Skeletal muscle tissue (tissue), 4 donors: ENCODE measurements around the gene SLC2A10. TPM values are rescaled to one million over a fixed set of nuclear protein-coding genes. Genes with fewer than 3 reads are reported as not detected.

Experiments used
- H3K27ac ChIP-seq: one replicate; pipeline ENCODE4 v1.7.0; 2013; ENCODE audit warnings: mild to moderate bottlenecking, low read depth, low read length, inconsistent platforms
- H3K27me3 ChIP-seq, 3 donors: one replicate each; pipeline ENCODE4 v1.7.0; 2013; ENCODE audit warnings: low read length in 3 of 3; ENCODE audit not compliant: control insufficient read depth in 3 of 3, insufficient read depth in 3 of 3
- H3K36me3 ChIP-seq, 3 donors: one replicate each; pipeline ENCODE4 v1.7.0; 2013; ENCODE audit warnings: low read length in 3 of 3; ENCODE audit not compliant: control insufficient read depth in 3 of 3, insufficient read depth in 3 of 3
- H3K4me1 ChIP-seq, 3 donors: one replicate each; pipeline ENCODE4 v1.7.0; 2013; ENCODE audit warnings: low read length in 3 of 3, mild to moderate bottlenecking in 3 of 3; ENCODE audit not compliant: control insufficient read depth in 3 of 3, insufficient read depth in 3 of 3
- H3K4me3 ChIP-seq, 3 donors: one replicate each; pipeline ENCODE4 v1.7.0; 2013; ENCODE audit warnings: low read length in 3 of 3
- H3K9ac ChIP-seq, 3 donors: one replicate each; pipeline ENCODE4 v1.7.0; 2013; ENCODE audit warnings: low read length in 3 of 3, mild to moderate bottlenecking in 3 of 3, moderate library complexity in 2 of 3, low read depth in 1 of 3
- H3K9me3 ChIP-seq, 3 donors: one replicate each; pipeline ENCODE4 v1.7.0; 2013; ENCODE audit warnings: low read length in 3 of 3; ENCODE audit not compliant: control insufficient read depth in 3 of 3
- total RNA-seq: library from RNA; depleted of rRNA; stranded (reverse); fragments of >200 nt; gene quantifications from one replicate; pipeline ENCODE4 v1.2.3, GENCODE V29; 2014
- donor health status: Osteomylitis.

The SLC2A10 gene
- total RNA-seq, 1 donor from 2014 or later = 24.0 TPM

DNA sequence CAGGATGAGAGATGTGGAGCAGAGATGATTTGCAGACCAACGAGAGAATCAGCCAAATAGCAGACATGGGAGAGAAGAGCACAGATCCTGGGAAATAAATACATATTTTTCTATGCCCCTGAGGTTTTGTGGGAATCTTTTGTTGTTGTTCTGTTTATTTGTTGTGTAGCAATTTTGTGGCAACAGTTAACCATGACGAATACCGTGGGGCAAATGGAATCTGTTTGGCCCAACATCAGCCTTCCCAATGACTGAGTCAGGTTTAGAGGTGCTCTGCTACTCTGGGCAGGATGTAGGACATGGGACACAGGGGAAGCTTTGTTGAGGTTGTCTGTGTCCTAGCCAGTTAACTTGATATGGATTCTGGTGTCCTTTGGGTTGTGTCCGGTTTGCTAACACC, 7.9 kb upstream of the SLC2A10 start:
- H3K9me3 ChIP-seq = no peaks in the 10 kb centered on the region
- H3K27ac ChIP-seq = no peak overlapping the region
- no peaks in the 10 kb centered on the region for H3K4me1 ChIP-seq
- peaks cover 8 to 19% (median 12%) of the 10 kb centered on the region in 3 donors for H3K27me3 ChIP-seq
- H3K9ac ChIP-seq = no peak overlapping the region
- H3K4me3 ChIP-seq = no peak overlapping the region
- H3K36me3 ChIP-seq = no peaks in the 10 kb centered on the region

DNA sequence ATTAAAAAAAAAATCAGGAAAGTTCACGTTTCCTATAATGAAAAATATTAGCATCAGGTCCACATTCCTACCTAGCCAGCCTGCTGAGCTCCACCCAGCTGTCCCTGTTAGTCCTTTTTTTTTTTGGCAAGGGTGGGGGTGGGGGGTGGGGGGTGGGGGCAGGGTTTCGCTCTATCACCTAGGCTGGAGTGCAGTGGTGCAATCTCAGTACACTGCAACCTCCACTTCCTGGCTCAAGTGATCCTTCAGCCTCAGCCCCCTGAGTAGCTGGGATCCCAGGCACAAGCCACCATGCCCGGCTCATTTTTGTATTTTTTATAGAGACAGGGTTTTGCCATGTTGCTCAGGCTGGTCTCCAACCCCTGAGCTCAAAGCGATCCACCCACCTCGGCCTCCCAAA, 7.5 kb upstream of the SLC2A10 start:
- Histone ChIP-seq H3K9ac (no peak overlapping the region), H3K27me3 (peaks cover 8 to 16% (median 12%) of the 10 kb centered on the region in 3 donors), H3K36me3 (no peaks in the 10 kb centered on the region), H3K4me3 (no peak overlapping the region), H3K9me3 (no peaks in the 10 kb centered on the region), H3K4me1 (no peaks in the 10 kb centered on the region), H3K27ac (no peak overlapping the region)

DNA sequence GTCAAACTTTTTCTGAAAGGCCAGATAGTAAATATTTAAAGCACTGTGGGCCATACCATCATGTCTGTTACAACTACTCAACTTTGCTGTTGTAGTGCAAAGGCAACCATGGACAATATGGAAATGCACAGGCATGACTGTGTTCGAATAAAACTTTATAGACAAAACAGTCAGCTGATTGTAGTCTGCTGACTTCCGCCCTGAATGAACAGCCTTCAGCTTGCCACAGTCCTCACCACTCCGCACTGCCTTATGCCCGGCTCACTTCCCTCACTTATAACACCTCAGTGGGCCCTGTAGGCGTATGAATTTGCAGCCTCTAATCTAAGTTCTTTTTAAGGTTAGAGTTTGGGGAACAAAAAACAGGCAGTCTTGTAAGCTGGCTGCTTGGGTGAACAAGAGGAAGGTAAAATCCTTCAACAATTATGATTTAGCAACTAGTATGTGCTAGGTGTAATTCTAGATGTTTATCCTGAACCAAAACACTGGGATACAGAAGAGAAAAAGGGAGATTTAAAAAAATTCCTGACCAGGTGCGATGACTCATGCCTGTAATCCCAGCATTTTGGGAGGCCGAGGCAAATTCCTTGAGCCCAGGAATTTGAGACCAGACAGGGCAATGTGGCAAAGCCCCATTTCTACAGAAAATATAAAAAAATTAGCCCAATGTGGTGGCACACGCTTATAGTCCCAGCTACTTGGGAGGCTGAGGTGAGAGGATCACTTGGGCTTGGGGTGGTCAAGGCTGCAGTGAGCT, 6.8 kb upstream of the SLC2A10 start:
- H3K9me3 ChIP-seq = no peaks in the 10 kb centered on the region

DNA sequence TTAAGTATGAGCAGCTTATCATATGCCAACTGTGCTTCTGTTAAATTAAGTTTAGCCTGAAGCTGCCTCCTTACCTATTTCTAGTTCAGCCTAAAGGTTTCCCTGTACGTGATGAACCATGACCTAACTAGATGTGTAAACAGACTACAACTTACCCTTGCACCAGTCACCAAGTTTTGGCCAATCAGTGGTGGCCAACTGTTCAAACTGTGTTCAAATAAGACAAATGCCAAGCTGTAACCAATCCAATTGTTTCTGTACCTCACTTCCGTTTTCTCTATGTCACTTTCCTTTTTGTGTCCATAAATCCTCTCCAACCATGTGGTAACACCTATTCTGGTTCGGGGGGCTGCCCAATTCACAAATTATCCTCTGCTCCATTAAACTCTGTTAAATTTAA, 6.0 kb upstream of the SLC2A10 start:
- Histone ChIP-seq H3K27me3 (peaks cover 12 to 18% (median 14%) of the 10 kb centered on the region in 3 donors), H3K9me3 (no peaks in the 10 kb centered on the region), H3K4me3 (no peak overlapping the region), H3K36me3 (no peaks in the 10 kb centered on the region), H3K4me1 (no peaks in the 10 kb centered on the region), H3K27ac (no peak overlapping the region), H3K9ac (no peak overlapping the region)

More for the DNA sequence above, 6.8 kb upstream of the SLC2A10 start:
- Histone ChIP-seq H3K27me3 (peaks cover 8 to 14% (median 12%) of the 10 kb centered on the region in 3 donors), H3K9ac (no peak overlapping the region), H3K36me3 (no peaks in the 10 kb centered on the region), H3K4me3 (no peak overlapping the region), H3K27ac (no peak overlapping the region), H3K4me1 (no peaks in the 10 kb centered on the region)

DNA sequence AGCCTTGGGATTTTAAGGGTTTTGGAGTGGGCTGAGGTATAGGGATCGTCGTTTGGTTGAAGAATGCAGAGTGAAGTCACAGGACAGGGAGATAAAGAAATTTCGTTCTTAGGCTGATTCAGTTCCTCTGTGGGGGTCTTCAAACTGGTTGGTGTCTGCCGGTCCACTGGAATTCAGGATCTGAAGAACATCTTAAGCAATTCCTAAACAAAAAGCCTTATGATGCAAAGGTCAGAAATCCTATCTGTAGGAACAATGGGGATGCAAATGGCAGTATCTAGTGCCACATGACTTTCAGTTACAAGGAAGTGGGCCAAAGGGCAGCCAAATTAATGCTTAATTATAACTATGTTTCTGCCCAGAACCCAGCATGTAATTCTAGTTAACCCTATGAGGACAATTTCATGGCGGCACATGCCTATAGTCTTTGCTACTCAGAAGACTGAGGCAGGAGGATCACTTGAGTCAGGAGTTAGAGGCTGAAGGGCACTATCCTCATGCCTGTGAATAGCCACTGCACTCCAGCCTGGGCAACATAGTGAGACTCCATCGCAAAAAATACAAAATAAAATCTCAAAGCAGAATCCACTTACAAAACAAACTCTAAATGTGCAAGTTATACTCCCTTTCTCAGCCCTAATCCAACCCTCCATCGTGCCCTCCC, 4.6 kb upstream of the SLC2A10 start:
- H3K9ac ChIP-seq = no peak overlapping the region

DNA sequence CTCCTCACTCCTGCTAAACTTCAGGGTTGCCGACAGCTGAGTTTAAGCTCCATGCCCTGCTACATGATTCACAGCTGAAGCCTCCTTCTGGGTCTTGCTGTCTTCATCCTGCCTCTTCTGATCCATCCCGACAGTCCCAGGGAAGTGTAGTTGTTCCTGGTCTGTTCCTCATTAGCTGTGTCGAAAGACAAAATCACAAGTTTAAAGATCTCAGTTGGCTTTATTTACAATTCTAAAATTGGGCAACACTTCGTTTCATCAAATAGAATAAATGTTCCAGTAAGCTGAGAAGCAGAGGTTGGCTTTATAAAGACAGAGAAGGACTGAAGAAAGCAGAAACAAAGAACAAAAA, 4.1 kb upstream of the SLC2A10 start:
- H3K36me3 ChIP-seq = no peaks in the 10 kb centered on the region
- no peak overlapping the region for H3K4me3 ChIP-seq
- peaks cover 0 to 6% (median 5%) of the 10 kb centered on the region in 3 donors for H3K4me1 ChIP-seq
- no peak overlapping the region for H3K9ac ChIP-seq
- H3K9me3 ChIP-seq = no peaks in the 10 kb centered on the region
- H3K27ac ChIP-seq = no peak overlapping the region
- peaks cover 12 to 22% (median 18%) of the 10 kb centered on the region in 3 donors for H3K27me3 ChIP-seq

More for the DNA sequence above, 4.6 kb upstream of the SLC2A10 start:
- no peaks in the 10 kb centered on the region for H3K36me3 ChIP-seq
- no peak overlapping the region for H3K27ac ChIP-seq
- no peak overlapping the region for H3K4me3 ChIP-seq
- peaks cover 0 to 3% (median under 1%) of the 10 kb centered on the region in 3 donors for H3K4me1 ChIP-seq
- no peaks in the 10 kb centered on the region for H3K9me3 ChIP-seq
- H3K27me3 ChIP-seq = peaks cover 12 to 17% (median 17%) of the 10 kb centered on the region in 3 donors

DNA sequence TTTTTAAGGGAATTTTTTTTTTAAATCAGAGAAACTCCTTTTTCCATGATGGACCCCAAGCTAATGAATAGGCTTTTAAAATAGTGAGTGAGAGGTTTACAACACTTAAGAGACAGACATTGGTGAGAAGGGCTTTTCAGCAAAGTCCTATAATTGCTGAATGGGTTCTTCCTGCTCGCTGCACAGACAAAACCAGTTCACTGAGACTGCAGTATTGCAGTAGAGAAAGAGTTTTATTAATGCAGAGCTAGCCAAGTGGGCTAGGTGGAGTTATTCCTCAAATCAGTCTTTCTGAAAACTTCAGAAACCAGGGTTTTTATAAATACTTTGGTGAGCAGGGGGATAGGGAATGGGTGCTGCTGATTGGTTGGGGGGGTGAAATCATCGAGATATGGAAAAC, 3.2 kb upstream of the SLC2A10 start:
- Histone ChIP-seq H3K27ac (no peak overlapping the region), H3K9me3 (no peaks in the 10 kb centered on the region), H3K27me3 (peaks cover 14 to 25% (median 23%) of the 10 kb centered on the region in 3 donors), H3K9ac (no peak overlapping the region), H3K36me3 (no peaks in the 10 kb centered on the region), H3K4me3 (no peak overlapping the region), H3K4me1 (peaks cover 3 to 9% (median 8%) of the 10 kb centered on the region in 3 donors)

DNA sequence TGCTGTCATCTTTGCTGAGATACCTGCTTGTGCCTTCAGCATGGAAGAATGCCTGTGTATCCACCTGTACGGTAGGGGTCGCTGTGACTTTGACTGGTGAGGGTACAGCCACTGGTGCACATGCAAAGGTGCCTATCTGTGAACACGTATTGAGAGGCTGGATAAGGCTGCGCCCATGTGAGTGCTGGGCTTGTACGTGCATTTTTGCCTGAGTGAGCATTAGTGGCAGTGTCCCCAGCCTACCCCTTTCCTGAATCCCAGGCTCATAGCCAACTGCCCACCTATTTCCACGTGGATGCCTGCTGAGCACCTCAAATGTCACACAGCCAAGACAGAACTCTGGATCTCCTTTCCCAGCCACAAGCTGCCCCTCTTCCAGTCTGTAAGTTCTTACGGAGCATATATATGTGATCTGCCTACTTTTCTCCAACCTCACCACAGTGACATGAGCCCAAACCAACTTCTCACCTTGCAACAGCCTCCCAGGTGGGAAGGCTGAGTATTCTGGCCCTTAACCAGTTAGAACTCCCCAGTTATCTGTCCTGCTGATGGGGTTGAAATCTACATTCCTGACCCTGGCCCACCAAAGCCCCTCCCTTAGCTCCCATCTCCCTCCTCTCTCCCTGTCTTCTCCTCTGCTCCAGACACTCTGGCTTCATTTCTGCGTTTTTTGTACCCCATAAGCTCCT, 1.1 kb upstream of the SLC2A10 start:
- Histone ChIP-seq H3K9me3 (no peaks in the 10 kb centered on the region), H3K4me1 (peaks cover 3 to 9% (median 8%) of the 10 kb centered on the region in 3 donors), H3K27me3 (peaks cover 13 to 24% (median 24%) of the 10 kb centered on the region in 3 donors), H3K9ac (no peak overlapping the region), H3K27ac (no peak overlapping the region), H3K36me3 (no peaks in the 10 kb centered on the region), H3K4me3 (no peak overlapping the region)

DNA sequence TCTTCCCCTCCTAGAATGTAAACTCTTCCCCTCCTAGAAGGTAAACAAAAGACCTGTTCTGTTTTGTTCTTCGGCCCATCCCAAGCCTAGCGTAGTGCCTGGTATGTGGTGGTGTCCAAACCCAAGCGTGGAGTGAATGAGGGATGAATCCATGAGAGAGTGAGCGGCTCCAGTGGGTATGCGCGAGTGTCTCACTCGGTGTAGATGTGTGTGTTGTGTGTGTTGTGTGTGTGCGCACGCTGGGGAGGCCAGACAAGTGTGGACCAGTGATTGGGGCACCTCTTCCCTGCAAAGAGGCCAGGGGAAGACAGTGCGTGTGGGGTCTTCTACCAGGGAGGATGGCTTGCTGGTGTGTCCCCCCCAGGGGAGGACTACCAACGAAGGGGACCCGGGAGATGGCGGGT, 392 bp upstream of the SLC2A10 start:
- peaks cover 3 to 9% (median 8%) of the 10 kb centered on the region in 3 donors for H3K4me1 ChIP-seq
- peaks cover 11 to 24% (median 21%) of the 10 kb centered on the region in 3 donors for H3K27me3 ChIP-seq
- no peaks in the 10 kb centered on the region for H3K9me3 ChIP-seq
- peak overlapping the region in 2 of 3 donors; percentile 33 to 51 for H3K9ac ChIP-seq
- H3K4me3 ChIP-seq = peak overlapping the region in 1 of 3 donors; percentile 29
- no peak overlapping the region for H3K27ac ChIP-seq
- no peaks in the 10 kb centered on the region for H3K36me3 ChIP-seq
